HG03095 (cell line): ENCODE data around the gene CFAP45.

Source experiments
- ATAC-seq: cut with Tn5 transposase; IDR thresholded peaks from one replicate; pipeline ENCODE4 v1.9.1; 2021; ENCODE audit warnings: moderate library complexity; ENCODE audit not compliant: unreplicated experiment

Gene CFAP45

GRCh38 chr1:159924025-159924790 is 24.2 kb upstream of the CFAP45 start:
- ATAC-seq: no peak

- ATAC-seq: peak; percentile 24
Measured at GRCh38 chr1:159923203-159924024, 23.4 kb upstream of the CFAP45 start.

DNA sequence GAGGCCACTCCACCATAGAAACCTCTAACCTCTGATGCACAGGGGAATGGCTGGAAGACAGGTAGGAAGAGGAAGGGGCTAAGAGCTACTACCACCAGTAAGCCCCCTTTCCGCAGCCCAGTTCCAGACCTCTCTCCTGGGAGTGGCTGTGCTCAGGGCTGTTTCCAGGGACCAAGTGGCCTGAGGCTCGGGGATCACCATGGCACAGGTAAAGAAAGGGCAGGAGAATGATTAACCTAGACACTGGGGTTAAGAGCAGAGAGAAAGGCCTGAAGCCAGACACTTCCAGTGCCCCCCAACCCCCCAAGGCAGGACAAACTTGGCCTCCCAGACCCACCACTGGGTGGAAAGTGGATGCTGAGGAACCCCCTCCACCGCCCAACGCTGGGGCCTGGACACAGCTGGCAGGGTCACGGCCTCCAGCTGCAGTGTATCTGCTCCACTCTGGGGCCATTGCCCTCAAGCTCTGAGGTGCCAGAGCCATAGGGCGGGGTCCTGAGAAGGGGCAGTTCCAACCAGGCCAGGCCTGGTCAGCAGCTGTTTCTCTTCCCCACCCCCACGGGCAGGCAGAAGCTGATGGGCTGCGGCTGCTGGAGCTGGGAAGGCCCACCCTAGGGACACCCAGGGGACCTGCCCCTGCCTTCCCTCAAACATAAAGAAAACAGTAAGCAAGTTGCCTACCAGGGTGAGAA is 22.7 kb upstream of the CFAP45 start:
- ATAC-seq: no peak

DNA sequence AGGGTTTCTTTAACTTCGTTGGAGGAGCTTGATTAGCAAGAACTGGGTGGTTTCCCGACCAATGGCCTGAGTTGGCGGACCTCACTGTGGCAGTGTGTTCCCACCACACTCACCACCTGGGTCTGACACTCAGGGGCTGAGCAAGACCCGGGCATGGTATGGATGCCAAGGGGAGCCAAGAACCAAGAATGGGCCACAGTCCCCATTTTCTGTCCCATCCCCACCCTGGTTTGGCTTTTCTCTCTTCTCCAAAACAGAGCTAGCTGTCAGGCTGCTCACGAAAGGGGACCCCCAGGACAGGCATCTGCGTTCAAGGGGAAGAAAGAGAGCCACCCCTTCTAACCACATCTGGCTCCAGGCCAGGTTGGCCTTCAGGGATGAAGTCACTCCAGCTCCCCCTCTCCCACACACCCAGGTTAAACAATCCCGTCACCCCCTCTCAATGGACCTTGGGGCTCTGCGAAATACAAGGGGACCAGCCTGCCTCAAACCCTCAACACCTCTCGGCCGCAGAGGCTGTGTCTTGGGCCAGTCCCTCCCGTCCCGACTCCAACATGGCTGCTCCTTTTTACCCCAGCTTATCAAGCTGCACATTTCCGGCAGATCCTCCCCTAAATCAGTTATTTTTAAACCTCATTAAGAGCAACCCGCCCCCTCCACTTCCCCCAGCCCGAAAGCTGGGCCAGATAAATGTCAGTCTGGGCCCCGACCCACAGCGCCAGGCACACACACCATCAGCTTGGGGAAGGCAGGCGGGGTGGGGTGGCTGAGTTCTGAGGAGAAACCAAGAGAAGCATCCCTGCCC is 21.9 kb upstream of the CFAP45 start:
- no peak for ATAC-seq

DNA sequence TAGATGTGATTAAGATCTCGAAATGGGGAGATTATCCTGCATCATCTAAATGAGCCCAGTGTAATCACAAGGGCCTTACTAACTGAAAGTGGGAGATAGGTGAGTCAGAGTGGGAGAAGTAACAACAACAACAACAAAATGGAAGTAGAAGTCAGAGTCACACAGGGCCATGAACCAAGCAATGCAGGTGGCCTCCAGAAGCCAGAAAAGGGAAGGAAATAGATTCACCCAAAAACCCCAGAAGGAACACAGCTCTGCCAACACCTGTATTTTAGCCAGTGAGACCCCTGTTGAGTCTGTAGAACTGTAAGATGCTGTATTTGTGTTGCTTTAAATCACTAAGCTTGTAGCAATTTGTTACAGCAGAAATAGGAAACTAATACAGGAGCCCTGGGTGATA is 21.3 kb upstream of the CFAP45 start:
- ATAC-seq: peak; percentile 29

- no peak for ATAC-seq
Measured at GRCh38 chr1:159920651-159921050, 20.7 kb upstream of the CFAP45 start.

DNA sequence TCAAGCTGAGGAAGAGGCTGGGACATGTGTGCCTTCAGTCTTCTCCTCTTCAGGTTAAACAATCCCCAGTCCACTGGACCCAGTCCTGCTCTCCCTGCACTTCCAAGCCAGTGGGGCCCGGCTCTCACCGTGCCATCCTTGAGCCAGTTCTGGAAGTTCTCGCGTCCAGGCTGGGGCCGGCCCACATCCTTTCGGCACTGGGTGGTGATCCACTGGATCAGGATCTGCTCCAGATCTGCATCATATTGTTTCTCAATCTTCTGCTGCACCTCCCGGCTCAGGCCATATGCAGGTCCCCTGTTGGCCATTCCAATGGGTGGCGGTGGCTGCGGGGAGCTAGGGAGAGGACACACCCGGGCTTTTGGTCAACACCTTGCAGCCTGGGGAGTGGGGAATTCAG is 20.2 kb upstream of the CFAP45 start:
- ATAC-seq: no peak

GRCh38 chr1:159919236-159919865 is 19.4 kb upstream of the CFAP45 start:
- no peak for ATAC-seq

DNA sequence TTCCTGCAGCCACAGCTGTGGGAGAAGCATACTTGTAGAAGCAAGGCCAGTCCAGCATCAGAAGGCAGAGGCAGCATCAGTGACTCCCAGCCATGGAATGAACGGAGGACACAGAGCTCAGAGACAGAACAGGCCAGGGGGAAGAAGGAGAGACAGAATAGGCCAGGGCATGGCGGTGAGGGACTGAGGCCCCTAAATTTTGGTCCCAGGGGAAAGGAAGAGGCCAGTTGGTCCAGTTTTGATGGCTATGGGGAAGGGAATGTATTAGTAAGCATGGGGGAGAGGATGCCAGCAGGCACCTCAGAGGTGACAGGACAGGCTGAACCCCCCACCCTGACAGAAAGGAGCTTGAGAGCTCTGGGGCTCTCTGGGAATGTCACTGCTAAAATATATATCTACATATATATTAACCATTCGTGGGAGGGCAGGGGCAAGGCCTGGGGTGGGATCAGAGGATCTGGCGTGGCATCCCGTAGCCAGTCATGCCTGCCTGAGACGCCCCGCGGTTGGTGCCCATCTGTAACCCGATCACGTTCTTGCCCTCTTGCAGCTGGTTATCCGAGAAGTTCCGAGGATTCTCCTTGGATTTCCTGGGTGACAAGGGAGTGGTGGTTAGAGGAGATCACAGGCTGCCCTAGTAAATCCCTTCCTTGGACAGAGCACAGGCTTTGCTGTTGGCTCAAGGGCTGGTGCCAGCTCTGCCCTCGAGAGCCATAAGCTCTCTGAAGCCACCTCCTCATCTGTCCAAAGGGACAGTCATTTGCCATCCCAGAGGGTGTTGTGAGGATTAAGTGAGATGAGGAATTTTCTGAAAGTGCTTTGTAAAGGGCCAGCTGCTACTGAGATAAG is 18.6 kb upstream of the CFAP45 start:
- no peak for ATAC-seq

- ATAC-seq: no peak
Measured at GRCh38 chr1:159917533-159918351, 17.8 kb upstream of the CFAP45 start.

- no peak for ATAC-seq
Measured at GRCh38 chr1:159916242-159917051, 16.5 kb upstream of the CFAP45 start.

DNA sequence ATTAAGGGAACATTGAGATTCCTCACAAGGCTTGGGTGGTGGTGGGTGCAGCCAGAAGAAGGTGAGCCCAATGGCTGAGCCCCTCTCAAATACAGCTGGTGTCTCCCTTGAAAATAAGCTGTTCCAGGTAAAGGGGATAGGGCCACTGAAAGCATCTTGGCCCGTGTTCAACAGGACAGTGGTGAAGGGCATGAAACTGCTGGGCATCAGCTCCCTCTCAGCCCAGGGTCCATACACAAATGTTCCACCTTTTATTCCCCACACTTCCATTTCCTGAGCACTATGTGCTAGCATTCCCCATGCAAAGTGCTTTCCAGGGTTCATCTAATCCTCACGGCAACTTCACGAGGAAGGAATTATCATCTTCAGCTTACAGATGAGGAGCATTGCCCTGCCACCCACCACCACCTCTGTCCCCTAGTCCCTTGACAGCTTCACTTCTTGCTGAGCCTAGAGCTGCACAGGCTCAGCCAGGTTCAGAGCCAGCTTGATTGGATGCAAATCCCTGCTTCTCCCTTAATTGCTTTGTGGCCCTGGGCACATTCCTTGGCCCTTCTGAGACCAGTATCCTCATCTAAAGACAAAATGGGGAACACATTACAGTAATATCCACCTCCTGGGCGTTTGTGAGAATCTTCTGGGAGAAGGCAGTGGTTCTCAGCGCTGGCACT is 15.7 kb upstream of the CFAP45 start:
- ATAC-seq: no peak

GRCh38 chr1:159914252-159915018 is 14.5 kb upstream of the CFAP45 start:
- no peak for ATAC-seq

DNA sequence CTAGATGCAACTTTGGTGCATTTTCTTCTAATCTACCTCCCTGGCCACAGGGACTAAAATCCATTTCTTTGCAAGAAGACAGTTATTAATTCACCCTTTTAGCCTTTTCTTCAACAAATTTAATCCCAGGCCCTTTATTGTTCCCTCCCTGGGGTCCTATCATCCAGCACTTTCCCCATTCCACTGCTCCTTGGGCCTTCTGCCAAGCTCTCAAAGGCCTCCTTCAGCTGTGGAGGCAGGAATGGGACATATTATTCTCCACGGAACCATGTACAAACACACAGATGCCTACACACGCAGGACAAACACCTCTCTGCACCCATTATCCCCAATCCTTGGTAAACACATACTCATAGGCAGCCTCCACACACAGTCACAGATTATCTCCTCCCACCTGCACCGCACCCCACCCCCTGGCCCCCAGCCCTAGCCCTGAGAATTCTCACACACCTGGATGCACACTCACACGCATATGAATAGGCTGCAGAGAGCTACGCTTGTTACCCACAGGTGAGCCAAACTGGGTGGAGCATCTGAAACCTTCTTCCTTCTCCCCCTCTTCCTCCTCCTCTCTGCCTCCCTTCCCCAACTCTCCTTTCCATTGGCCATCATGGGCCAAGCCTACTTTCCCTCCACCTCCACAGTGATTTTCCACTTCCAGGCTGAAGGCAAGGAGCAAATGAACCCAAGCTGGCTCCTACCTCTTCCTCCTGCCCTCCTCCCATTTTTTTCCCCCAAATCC is 13.7 kb upstream of the CFAP45 start:
- ATAC-seq: no peak

GRCh38 chr1:159911326-159912070 is 11.5 kb upstream of the CFAP45 start:
- no peak for ATAC-seq
